Retinal pigment epithelial cell (primary cell): Measurements from ENCODE around the gene SLC12A3.

Source experiments
- DNase-seq: peaks from one replicate; pipeline ENCODE4 v3.0.0-alpha.2; 2010; ENCODE audit warnings: low read depth
- H3K4me3 ChIP-seq: 2 replicates; pipeline ENCODE4 v1.5.1; 2011; ENCODE audit warnings: mild to moderate bottlenecking, low read length, control low read depth, moderate library complexity
- TF ChIP-seq, protein P1 (sequence below): conservative IDR thresholded peaks from 2 replicates; pipeline ENCODE4 v1.5.1; 2011; ENCODE audit warnings: low read depth, low read length, control low read depth, inconsistent platforms

SLC12A3 gene

DNA sequence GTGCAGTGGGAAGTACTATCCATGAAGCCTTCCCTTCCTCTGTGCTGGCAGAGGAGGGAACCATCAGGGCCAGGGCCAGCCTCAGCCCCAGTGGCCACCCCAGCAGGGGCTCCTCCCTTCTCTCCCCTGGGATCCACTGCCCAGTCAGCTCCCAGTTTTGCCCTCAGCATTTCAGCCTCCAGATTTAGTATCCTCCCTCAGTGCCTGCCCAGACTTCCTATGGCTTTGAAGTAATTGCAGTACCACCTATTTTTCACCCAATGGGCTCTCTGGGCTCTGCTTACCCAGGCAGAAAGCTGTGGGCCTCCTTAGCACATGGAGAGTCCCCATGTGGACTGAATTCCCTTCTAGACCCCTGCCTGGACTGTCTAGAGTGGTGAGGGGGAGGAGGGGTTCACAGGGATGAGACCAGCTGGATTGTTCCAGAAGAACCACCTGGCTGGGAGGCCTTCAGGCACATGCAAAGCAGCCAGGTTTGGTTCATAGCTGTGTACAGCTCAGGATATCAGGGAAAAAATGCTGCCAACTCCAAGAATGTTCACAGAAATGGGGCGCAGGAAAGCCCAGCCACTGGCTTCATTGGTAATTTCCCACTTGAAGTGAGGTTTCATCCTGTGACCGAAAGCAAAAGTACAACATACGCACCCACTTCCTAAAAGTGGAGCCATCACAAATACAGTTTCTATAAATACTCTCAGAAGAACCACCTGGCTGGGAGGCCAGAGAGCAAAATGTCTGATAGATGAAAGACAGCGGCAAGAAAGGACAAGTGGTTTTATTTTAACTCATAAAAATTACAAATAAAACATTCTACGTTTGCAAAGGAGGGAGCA, 51.8 kb downstream of the SLC12A3 start:
- no peak for DNase-seq
- no peak overlapping the region for H3K4me3 ChIP-seq
- TF ChIP-seq, protein P1, sequence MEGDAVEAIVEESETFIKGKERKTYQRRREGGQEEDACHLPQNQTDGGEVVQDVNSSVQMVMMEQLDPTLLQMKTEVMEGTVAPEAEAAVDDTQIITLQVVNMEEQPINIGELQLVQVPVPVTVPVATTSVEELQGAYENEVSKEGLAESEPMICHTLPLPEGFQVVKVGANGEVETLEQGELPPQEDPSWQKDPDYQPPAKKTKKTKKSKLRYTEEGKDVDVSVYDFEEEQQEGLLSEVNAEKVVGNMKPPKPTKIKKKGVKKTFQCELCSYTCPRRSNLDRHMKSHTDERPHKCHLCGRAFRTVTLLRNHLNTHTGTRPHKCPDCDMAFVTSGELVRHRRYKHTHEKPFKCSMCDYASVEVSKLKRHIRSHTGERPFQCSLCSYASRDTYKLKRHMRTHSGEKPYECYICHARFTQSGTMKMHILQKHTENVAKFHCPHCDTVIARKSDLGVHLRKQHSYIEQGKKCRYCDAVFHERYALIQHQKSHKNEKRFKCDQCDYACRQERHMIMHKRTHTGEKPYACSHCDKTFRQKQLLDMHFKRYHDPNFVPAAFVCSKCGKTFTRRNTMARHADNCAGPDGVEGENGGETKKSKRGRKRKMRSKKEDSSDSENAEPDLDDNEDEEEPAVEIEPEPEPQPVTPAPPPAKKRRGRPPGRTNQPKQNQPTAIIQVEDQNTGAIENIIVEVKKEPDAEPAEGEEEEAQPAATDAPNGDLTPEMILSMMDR: no peak

DNA sequence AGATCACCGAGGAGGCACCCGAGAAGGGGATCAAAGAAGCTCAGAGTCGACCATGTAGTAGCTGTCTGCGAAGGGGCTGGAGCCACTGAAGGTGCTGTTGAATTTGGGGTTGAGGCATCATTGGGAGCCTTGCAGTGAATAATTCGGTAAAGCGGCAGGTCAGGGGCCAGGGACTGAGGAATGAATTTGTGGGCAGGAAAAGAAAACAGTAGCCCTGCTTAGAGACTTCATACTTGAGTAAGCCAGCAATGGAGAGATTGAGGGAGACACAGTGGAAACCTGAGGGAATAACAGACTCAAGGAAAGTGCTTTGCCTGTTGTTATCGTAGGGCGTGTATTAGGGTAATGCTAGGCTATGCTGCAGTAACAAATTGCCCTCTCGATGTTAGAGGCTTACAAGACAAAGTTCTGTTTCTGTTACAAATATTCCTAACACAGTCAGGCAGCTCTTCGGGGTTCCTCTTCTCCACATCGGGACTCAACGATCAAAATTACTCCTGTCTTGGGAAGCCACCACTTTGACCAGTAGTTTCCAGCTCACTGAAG, 53.5 kb downstream of the SLC12A3 start:
- H3K4me3 ChIP-seq: no peak overlapping the region
- TF ChIP-seq, protein P1: no peak
- no peak for DNase-seq

DNA sequence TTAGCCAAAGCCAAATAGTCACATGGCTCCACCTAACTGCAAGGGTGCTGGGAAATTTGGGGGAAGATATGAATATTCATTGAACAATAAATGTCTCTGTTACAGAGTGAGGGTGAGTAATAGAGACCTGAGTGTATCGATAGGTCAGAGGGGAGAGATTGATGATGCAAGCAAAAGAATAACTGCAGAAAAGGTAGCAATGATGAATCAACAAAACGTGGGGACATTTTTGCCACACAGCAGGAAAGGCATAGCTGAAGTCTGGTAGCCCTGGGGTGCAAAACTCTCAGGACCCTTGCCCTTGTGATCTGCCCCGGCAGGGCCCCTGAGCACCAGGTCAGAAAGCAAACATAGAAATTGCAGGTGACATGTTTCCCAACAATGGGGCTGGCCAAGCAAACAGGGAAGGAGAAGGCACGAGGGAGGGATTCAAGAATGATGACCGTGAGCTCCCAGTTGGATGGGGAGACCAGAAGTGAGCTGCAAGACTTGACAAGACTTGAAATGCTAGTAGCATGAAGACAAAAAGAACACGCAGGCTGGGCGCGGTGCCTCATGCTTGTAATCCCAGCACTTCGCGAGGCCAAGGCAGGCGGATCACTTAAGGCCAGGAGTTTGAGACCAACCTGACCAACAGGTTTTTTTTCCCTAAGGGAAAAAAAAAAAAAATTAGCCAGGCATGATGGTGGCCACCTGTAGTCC, 54.2 kb downstream of the SLC12A3 start:
- H3K4me3 ChIP-seq: no peak overlapping the region
- no peak for DNase-seq
- TF ChIP-seq, protein P1: no peak

DNA sequence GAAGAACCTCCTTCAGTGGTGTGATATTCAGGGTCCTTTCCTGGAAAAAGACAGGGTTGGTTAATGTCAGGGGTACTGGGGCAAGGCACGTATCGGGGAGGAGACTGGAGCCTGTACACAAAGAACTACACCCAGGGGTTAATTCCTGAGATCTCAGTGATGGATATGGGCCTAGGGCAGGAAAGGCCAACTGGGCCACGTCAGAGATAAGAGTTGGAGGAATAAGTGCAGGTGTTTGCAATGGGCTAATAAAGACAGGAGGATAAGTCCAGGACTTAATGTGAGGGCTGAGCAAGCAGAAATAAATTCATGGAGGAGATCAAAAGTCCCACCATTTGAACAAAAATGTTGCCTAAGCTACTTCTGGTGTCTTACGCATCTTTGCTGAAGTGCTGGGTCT, 56.6 kb downstream of the SLC12A3 start:
- no peak overlapping the region for H3K4me3 ChIP-seq
- no peak for DNase-seq
- TF ChIP-seq, protein P1: no peak

DNA sequence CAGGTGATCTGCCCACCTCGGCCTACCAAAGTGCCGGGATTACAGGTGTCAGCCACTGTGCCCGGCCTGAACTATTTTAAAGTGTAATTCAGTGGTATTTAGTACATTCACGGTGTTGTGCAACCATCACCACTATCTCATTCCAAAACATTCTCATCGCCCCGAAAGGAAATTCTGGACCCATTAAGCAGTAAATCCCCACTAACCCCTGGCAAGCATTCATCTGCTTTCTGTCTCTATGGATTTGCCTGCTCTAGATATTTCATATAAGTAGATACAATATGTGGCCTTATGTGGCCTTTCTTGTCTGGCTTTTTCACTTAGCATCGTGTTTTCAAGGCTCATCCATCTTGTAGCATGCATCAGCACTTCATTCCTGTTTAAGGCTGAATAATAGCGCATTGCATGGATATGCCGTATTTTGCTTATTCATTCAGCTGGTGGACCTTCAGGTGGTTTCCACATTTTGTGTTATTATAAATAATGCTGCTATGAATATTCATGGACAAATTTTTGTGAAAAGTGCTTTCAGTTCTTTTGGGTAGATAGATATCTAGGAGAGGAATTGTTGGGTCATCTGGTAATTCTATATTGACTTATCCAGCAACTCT, 58.6 kb downstream of the SLC12A3 start:
- TF ChIP-seq, protein P1: no peak
- DNase-seq: no peak
- H3K4me3 ChIP-seq: no peak overlapping the region

DNA sequence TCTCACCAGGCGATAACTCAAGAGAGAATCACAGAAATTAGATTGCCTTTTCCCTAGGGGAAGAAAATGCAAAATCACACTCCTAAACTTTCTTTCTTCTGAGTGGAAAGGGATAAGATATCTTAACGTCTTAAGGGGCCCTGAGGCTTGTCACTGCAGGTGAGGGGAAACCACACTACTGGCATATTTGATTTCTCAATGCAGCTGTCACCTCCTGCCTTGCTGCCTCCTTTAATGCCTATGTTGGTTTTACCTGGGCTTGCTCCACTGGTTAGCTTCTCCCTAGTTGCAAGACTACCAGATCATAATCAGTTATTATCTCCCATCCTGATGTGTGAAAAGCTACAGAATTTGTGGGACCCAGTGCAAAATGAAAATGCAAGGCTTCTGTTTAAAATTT, 62.5 kb downstream of the SLC12A3 start:
- TF ChIP-seq, protein P1: no peak
- DNase-seq: no peak
- no peak overlapping the region for H3K4me3 ChIP-seq
